ENCODE data around the gene ADCY5. TPM values are rescaled to one million over a fixed set of nuclear protein-coding genes. Genes with fewer than 3 reads are reported as not detected.

ADCY5 gene
- total and polyA plus RNA-seq, 2 donors (not counting 1 experiment from before 2014, with no cell fraction given): not detected

GRCh38 chr3:123431007-123431657 lies 17.8 kb downstream of the ADCY5 start:
- 100% methylated on average over 3 of the region's 5 CpGs for whole genome bisulfite sequencing (ENCODE audit: insufficient coverage)
- no peak for ATAC-seq (ENCODE audit: low read depth)
- H3K9me3 Mint-ChIP-seq (ENCODE audit: insufficient read depth): no peaks in the 10 kb centered on the region

More at GRCh38 chr3:123431007-123431657, 17.8 kb downstream of the ADCY5 start:
- no peaks in the 10 kb centered on the region for H3K4me1 ChIP-seq (ENCODE audit: control insufficient read depth in 2 of 2, insufficient read depth in 2 of 2, low read length in 2 of 2)
- Mint-ChIP-seq H3K4me1 (no peaks in the 10 kb centered on the region), H3K4me3 (no peak overlapping the region), H3K27ac (no peak overlapping the region), H3K27me3 (peaks cover 19% of the 10 kb centered on the region)
- intact Hi-C loops (cut with micrococcal nuclease): no loop called here
- peaks cover 0 to 7% (median 2%) of the 10 kb centered on the region in 4 experiments for H3K27me3 ChIP-seq (replicated peaks in 1 of 4; ENCODE audit: control extremely low read depth in 1 of 4, control insufficient read depth in 3 of 4, insufficient read depth in 4 of 4, low read length in 3 of 4)
- H3K9ac ChIP-seq (ENCODE audit: low read length): no peak overlapping the region
- H3K4me3 ChIP-seq (ENCODE audit: control extremely low read depth in 1 of 5, extremely low read depth in 1 of 5, insufficient read depth in 1 of 5, low read depth in 2 of 5, low read length in 4 of 5): no peak overlapping the region
- DNase-seq: no peak
- H3K9me3 ChIP-seq (ENCODE audit: control extremely low read depth in 1 of 3, control insufficient read depth in 2 of 3, insufficient read depth in 1 of 3, low read length in 2 of 3): no peaks in the 10 kb centered on the region
- TF ChIP-seq EZH2 (IDR thresholded peaks at IDR 0.05; ENCODE audit: borderline replicate concordance, insufficient read depth, low read depth, low read length, poor library complexity, severe bottlenecking): no peak
- no peak for TF ChIP-seq CTCF (IDR thresholded peaks at IDR 0.05)
- H3K4me2 ChIP-seq (replicated peaks; ENCODE audit: low read depth, low read length, poor library complexity, severe bottlenecking): no peak overlapping the region
- no peaks in the 10 kb centered on the region for H3K79me2 ChIP-seq (ENCODE audit: control insufficient read depth, insufficient read depth, low read length)
- no peaks in the 10 kb centered on the region for H4K20me1 ChIP-seq (ENCODE audit: control insufficient read depth, insufficient read depth, low read length, poor library complexity, severe bottlenecking)
- no peaks in the 10 kb centered on the region for H3K36me3 ChIP-seq (replicated peaks in 1 of 2; ENCODE audit: control extremely low read depth in 1 of 2, control insufficient read depth in 1 of 2, extremely low read depth in 1 of 2, insufficient read depth in 2 of 2, low read length in 1 of 2)
- no peak overlapping the region for H3K27ac ChIP-seq (ENCODE audit: low read length in 2 of 2)
- CTCF ChIA-PET: no interaction called here
- no peak overlapping the region for H2AFZ ChIP-seq (ENCODE audit: insufficient read depth, low read depth, low read length, poor library complexity, severe bottlenecking)
- POLR2A ChIA-PET: no interaction called here
